ENCODE data around the gene TAP2.

GRCh38 chr6:32887616-32888015, 49.1 kb upstream of the TAP2 start:
- no peak for TF ChIP-seq MAX (IDR thresholded peaks at IDR 0.05)
- TF ChIP-seq REST (IDR thresholded peaks at IDR 0.05; ENCODE audit: low read depth), result no peak
- no peak for TF ChIP-seq YY1 (IDR thresholded peaks at IDR 0.05; ENCODE audit: low read depth)
- no peak for TF ChIP-seq NFIC (IDR thresholded peaks at IDR 0.05)
- no peak for TF ChIP-seq RAD21 (IDR thresholded peaks at IDR 0.05; ENCODE audit: low read depth)
- no peak for TF ChIP-seq TEAD4 (IDR thresholded peaks at IDR 0.05)
- TF ChIP-seq ZBTB7A (IDR thresholded peaks at IDR 0.05; ENCODE audit: low read depth), result no peak
